ENCODE data around the gene ATP8B3.

The ATP8B3 gene

DNA sequence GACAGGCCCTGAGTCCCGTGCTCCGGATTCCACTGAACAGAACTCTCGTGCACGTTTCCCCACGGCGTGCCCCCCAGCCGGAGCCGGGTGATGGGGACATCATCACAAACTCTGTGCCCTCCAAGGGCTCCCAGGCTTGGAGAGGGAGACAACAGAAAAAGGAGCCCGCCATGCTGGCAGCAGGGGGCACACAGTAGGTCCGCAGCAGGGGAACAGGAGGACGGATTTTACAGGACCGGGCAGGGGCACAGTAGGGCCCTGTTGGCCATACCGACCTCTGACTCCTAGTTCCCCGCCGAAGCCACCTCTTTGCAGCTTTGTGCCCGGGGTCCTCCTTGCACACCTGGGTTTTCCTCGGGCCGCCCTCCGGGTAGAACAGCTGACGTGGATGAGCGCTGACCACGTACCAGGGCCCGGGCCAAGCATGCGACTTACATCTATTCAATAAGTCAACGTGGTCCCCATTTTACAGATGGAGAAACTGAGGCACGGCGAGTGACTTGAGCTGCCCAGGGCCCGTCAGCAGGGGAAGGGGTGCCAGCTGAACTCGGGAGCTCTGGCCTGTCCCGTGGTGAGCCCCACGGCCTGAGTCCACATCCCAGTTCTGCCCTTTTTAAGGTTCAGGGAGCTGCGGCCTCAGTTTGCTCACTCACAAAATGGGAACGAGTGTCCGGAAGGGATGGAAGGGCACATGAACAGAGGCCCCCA is 68.9 kb downstream of the ATP8B3 start:
- DNase-seq, result no peak

GRCh38 chr19:1739960-1740629 is 72.0 kb downstream of the ATP8B3 start:
- DNase-seq, result no peak

DNA sequence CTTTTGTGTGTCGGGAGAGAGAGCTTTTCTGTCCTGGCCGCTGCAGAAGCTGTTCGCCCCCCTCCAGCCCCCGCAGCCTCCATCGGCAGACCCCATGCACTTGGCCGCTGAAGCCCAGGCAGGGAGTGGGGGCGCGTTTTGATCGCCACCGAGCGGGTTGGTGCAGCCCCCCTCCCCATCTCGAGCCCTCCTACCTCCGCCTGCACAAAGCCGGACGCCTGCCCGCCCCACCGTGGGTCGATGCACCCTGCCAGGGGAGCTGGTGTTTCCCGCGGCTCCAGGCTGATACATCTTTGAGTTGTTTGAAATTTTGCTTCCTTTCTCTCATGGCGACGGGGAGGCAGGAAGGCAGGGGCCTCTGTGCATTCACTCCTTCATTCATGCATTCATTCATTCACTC is 75.1 kb downstream of the ATP8B3 start:
- no peak for DNase-seq

DNA sequence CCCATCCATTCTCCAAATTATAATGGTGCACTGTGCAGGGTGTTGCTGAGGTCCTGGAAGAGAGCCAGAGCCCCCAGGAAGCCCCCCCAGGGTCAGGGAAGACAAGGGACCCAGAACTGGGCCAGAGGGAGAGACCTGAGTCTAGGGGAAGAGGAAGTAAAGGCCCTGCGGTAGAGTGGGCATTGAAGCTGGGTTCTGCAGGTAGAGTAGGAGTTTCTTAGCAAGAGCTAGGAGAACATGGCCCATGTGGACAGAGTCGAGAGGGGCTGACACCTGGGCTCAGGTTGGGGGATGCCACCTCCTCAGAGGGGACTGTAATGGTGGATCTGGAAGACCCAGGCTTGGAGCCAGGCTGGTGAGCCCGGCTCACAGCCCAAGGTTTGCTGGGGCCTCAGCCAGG is 75.8 kb downstream of the ATP8B3 start:
- DNase-seq, result no peak

DNA sequence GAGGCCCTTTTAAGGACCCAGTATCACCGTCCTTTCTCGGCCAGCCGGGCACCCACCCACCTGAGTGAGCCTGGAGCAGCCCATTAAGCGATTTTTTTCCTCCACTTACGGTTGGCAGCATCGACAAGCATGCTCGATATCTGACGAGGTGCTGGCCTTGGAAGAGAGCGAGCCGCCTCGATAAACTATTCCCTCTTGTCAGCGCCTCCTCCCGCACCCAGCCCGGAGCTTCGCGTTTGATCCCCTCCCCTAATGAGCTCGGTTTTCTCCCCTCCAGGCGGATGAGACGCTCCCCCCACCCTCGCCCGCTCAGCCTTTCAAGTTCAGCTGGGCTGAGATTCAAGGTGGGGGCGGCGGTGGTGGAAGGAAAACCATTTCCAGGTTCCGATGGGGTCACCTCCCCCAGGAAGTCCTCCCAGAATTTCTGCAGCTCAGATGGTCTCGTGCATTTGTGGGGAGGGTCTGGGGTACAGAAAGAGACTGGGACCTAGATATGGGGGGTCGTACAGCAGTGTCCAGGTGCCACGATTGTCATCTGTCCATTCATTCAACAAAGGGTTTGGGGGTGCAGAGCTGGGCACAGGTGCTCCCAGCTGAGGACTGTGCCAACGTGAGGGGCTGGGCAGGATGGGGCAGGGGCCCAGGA is 77.6 kb downstream of the ATP8B3 start:
- DNase-seq, result no peak
